Activated naive CD8-positive, alpha-beta T cell treated with anti-CD3 and anti-CD28 coated beads, Interleukin-2, amount 10 ng/mL, durations not matched to agents 7 days and 5 days (primary cell): Measurements from ENCODE around the gene SPACA9. TPM values are rescaled to one million over a fixed set of nuclear protein-coding genes. Genes with fewer than 3 reads are reported as not detected.

Experiments used
- ATAC-seq: fragments of 150-1000 bp; cut with Tn5 transposase; one replicate; pipeline ENCODE4 v1.10.0; 2021; ENCODE audit warnings: low read depth, moderate library complexity
- POLR2A ChIA-PET: fragments of 350-600 bp; sonication (Branson Sonifier 250); formaldehyde crosslinking; loops from one replicate; lab custom pipeline; 2021; ENCODE audit warnings: antibody characterized with exemption; lab: Charles Lee
- DNase-seq: peaks from one replicate; pipeline ENCODE4 v3.0.0; 2021
- H3K27ac Mint-ChIP-seq: one replicate; pipeline ENCODE4 v1.8.0; 2022; ENCODE audit warnings: mild to moderate bottlenecking, mixed read lengths
- H3K27me3 Mint-ChIP-seq: one replicate; pipeline ENCODE4 v1.8.0; 2022; ENCODE audit warnings: mild to moderate bottlenecking, moderate library complexity, mixed read lengths
- H3K36me3 Mint-ChIP-seq: one replicate; pipeline ENCODE4 v1.8.0; 2021; ENCODE audit warnings: mild to moderate bottlenecking, mixed read lengths
- H3K4me1 Mint-ChIP-seq: one replicate; pipeline ENCODE4 v1.8.0; 2021; ENCODE audit warnings: mixed read lengths
- H3K4me3 Mint-ChIP-seq: one replicate; pipeline ENCODE4 v1.8.0; 2022; ENCODE audit warnings: mild to moderate bottlenecking, moderate library complexity, mixed read lengths
- H3K9me3 Mint-ChIP-seq: one replicate; pipeline ENCODE4 v1.8.0; 2021; ENCODE audit warnings: mixed read lengths
- total RNA-seq, 2 experiments: library from RNA; stranded (reverse); gene quantifications; one replicate each; pipeline ENCODE4 v1.2.3, GENCODE V29; 2021

SPACA9 gene
- 1 to 10 TPM; 4.1 to 6.3 TPM for total RNA-seq

DNA sequence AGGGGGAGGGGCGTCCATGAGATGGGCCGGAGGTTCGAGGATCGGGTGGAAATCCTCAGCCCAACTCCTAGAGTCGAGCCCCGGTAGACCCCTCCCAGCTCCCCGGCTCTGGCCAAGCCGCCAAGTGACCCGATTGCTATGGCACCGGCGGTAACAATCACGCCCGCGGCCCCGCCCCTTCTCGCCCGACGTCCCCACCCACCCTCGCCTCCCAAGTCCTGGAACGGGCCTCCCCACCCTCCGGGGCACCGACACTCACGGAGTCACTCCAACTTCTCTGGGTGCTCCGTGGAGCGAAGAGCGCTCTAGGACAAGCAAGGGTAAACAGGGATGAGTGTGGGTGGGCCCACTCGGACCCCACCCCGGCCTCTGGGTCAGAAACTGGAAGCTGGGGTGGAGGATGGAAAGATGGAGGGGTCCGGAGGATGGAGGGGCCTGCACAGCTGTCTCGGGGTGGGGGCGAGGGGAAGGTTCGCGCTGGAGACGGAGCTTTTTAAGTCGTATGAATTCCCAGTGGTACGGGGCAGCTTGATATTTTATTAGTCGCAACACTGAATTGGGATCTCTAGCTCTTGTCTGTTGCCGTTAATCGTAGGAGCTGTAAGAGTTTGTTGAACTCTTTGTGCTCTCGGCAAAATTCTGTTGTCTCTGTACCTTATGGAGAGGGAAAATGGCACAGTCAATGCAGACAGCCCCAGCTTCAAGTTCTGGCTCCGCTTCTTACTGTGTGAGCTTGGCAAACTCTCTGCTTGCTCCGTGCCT is at the start of gene SPACA9:
TSS of gene SPACA9 (plus strand) at position 204 of the 762 bp plus-strand sequence. CDS start 5,050 bp downstream, outside the sequence.
- POLR2A ChIA-PET: interaction anchor here (1.0 to 2.6 kb wide), 6 partner anchors 10 to 109 kb away, joined by 3 to 15 read pairs (median 4); partner anchors contain the start of gene TSC1
- Mint-ChIP-seq H3K36me3 (no peaks in the 10 kb centered on the region), H3K4me1 (peaks cover 31% of the 10 kb centered on the region), H3K9me3 (no peaks in the 10 kb centered on the region), H3K27ac (peak within 1 kb of the TSS; percentile 83), H3K27me3 (peaks cover 4% of the 10 kb centered on the region), H3K4me3 (peak within 1 kb of the TSS; percentile 81)
- no peak for ATAC-seq
- peak; percentile 55 for DNase-seq

DNA sequence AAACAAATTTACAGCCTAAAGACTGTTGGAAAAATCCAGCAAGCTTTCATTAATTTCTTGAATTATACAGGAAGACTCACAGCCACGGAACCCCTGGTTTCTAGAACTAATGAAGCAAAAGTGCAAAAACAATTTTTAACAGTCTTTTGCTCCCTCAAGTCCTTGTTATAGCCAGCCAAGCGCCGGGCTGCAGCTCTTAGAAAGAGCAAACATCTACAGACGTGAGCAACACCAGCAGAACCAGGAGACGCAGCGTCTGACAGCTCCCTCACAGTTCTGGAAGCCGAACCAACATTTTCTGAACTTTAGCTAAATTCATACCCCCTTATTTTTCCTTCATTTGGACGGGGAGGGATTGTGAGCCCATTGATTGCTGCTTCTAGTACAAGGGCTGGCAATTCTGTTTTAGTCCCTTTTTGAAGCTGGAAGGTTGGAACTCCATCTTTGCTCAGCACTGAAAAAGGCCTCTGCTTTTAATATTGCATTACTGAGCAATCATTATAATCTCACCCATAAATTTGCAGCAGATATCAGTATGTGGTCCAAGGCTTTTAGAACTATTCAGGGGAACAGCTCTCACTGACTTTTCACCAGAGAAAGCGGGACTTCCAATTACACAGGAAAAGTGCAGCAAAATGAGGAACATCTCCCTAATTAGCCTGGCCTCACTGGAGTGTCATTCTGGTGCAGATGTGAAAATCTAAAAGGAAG is 46.4 kb upstream of the SPACA9 start:
- H3K27me3 Mint-ChIP-seq: peaks cover 11% of the 10 kb centered on the region

DNA sequence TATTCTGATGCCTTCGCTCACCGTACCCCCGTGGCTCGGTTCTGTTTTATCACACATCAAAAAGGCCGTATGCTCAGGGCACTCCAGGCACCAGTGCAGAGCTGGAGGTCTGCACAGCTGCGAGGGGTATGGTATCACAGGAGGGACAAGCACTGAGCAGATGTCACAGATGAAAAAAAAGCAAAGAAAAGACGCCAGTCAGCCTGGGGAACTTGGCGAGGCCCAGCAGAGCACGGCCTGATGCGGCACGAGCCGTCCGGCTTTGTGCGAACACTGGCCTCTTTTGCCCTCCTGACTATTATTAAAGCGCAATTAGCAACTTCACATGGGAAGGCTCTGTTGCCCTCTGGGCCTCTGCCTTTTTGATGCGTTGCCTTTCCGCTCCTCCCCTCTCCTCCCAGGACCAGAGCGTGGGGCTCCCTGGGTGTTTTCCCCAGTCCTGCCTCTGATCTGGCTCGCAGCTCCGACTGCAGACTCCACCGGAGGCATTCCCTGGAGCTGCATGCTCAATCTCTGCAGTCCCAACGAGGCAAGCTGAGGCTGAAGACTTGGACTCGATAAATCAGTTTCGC is 45.1 kb upstream of the SPACA9 start:
- DNase-seq (no peak), ATAC-seq (no peak)
- Mint-ChIP-seq H3K36me3 (no peaks in the 10 kb centered on the region), H3K27me3 (peaks cover 8% of the 10 kb centered on the region), H3K4me3 (no peak overlapping the region), H3K4me1 (no peaks in the 10 kb centered on the region), H3K27ac (no peak overlapping the region), H3K9me3 (no peaks in the 10 kb centered on the region)
- POLR2A ChIA-PET: no interaction called here

More for the DNA sequence above, 46.4 kb upstream of the SPACA9 start:
- Mint-ChIP-seq H3K9me3 (no peaks in the 10 kb centered on the region), H3K4me1 (no peaks in the 10 kb centered on the region), H3K4me3 (no peak overlapping the region), H3K36me3 (no peaks in the 10 kb centered on the region), H3K27ac (no peak overlapping the region)
- no peak for ATAC-seq
- POLR2A ChIA-PET: interaction anchor here (0.6 to 1.0 kb wide), 3 partner anchors 16 to 142 kb away, joined by 3 to 8 read pairs (median 4); no protein-coding TSS in a partner anchor
- no peak for DNase-seq

DNA sequence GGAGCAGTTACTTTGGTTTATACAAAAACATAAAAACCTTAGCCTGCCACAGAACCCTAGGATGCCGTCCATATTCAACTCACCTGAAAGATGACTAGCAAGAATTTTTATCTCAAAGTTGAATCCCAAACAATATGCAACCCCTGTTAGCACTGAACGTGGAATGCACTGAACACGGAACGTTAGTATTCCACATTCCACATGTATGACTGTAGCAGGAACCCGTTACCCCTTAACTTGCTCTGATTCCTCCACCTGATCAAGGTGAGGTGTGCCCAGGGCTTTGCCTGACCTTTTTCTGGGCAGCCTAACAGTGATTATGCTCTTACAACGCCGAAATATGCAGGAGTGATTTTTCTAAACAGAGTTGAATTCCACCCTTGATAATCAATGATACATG is 44.4 kb upstream of the SPACA9 start:
- H3K9me3 Mint-ChIP-seq: no peaks in the 10 kb centered on the region
- no peak overlapping the region for H3K4me3 Mint-ChIP-seq
- DNase-seq (no peak), ATAC-seq (no peak)
- H3K27me3 Mint-ChIP-seq: peaks cover 8% of the 10 kb centered on the region
- no peak overlapping the region for H3K27ac Mint-ChIP-seq
- no peaks in the 10 kb centered on the region for H3K4me1 Mint-ChIP-seq
- POLR2A ChIA-PET: no interaction called here
- H3K36me3 Mint-ChIP-seq: no peaks in the 10 kb centered on the region

DNA sequence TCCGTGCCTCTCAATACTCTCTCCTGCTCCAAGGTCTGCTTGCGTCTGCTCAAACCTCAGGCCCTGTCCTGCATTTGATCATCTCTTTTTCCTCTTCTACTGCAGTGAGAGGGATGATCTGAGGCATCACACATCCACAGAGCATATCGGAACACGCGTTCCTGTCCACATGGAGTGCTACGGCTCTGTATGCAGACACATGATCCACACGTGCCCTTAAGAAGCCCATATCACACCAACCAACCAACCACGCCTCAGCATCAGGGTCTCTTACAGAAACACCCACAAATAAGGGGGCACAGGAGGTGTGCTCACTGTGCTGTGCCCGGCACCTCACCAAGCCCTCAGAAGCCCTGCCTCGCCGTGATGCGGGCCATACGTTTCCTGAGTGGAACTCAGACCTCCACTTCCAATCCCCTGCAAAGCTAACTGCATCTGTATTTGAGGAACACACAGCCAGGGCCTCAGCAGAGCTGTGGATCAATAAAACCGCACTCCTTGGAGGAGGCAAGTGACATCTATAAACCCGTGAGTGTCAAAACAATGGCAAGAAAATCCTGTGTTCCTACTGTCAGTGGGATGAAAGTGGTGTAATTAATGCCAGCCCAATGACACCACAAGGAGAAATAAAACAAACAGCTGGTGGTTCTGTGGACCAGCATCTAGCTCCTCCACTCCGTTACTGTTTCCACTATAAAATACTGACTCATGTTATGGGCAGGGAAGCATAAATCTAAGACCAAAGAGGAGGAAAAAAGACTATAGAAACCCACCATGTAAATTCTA is 41.0 kb upstream of the SPACA9 start:
- POLR2A ChIA-PET: no interaction called here
- Mint-ChIP-seq H3K9me3 (no peaks in the 10 kb centered on the region), H3K27ac (no peak overlapping the region), H3K4me3 (no peak overlapping the region), H3K4me1 (no peaks in the 10 kb centered on the region), H3K36me3 (no peaks in the 10 kb centered on the region), H3K27me3 (peaks cover 3% of the 10 kb centered on the region)
- DNase-seq (no peak), ATAC-seq (no peak)

DNA sequence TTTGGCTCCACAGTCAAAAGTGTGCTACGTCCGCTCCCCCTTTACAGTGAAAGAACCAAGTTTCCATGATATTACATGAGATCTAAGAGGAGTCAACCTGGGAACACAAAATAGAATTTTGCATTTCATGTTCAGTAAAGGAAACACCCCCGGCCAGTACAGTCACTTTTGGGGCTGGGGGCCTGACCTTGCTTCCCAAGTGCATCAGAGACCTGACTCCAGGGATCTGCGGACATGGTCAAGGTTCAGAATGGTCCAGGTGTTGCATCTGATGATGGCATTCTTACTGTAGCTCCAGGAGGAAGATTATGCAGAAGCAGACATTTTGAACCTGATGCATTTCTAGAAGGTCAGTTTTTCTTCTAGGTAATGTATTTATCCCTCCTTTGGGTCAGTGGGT is 40.4 kb upstream of the SPACA9 start:
- Mint-ChIP-seq H3K36me3 (no peaks in the 10 kb centered on the region), H3K9me3 (no peaks in the 10 kb centered on the region), H3K4me1 (no peaks in the 10 kb centered on the region), H3K27me3 (peaks cover 2% of the 10 kb centered on the region), H3K27ac (no peak overlapping the region), H3K4me3 (no peak overlapping the region)
- ATAC-seq: no peak
- POLR2A ChIA-PET: no interaction called here
- no peak for DNase-seq

DNA sequence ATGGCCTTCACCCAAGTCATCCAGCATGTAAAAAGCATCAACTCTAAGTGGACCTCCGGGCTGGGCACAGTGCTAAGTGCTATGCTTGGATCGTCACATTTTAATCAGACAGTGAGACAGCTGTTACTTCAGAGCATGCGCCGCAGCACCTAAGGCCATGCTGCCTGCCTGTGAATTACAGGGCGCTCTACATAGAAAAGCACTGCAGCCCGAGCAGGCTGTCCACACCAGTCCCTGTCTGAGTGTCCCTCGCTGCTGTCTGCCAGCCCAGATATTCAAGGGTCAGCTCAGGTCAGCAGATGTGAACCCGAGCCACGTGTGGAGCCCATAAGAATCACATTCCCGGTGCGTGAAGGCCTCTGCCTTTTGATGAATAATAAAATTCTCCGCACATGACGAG is 37.7 kb upstream of the SPACA9 start:
- DNase-seq: peak; percentile 12
- Mint-ChIP-seq H3K36me3 (no peaks in the 10 kb centered on the region), H3K27ac (no peak overlapping the region), H3K9me3 (no peaks in the 10 kb centered on the region), H3K27me3 (no peaks in the 10 kb centered on the region), H3K4me1 (no peaks in the 10 kb centered on the region), H3K4me3 (no peak overlapping the region)
- POLR2A ChIA-PET: no interaction called here
- ATAC-seq: no peak

DNA sequence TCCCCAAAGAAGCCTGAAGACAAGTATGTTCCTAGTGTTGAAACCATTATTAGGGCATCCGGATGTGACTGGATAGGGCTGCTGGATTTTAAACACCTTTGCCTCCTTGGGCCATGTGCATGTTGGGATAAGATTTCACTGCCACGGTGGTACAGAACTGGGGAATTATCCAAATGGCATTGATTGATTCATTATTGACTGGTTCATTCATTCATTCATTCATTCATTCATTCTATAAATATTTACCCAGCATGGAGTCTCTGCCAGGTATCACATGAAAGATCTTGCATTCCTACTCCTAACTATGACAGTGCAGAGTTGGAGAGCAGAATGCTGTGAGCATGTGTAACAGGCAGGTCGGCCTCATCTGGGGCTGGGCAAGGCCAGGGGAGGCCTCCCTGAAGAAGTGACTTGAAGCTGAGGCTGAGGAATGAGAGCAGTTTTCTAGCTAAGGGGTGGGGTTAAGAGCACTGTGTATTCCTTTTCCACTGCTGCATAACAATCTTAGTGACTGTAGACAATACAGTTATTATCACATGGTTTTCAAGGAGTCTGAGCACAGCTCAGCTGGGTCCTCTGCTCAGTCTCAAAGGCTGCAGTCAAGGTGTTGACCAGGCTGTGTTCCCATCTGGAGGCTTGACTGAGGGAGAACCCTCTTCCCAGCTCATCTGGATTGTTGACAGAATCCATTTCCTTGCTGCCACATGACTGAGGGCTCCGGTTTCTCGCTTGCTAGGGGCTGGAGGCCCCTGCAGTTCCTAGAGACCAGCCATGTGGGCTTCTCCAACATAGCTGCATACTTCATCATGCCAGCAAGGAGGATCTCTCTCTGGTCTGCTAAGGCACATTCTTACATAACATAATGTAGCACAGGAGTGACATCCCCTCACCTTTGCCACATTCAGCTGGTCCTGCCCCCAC is 36.3 kb upstream of the SPACA9 start:
- Mint-ChIP-seq H3K9me3 (no peaks in the 10 kb centered on the region), H3K4me3 (no peak overlapping the region), H3K36me3 (no peaks in the 10 kb centered on the region), H3K27ac (no peak overlapping the region), H3K27me3 (no peaks in the 10 kb centered on the region), H3K4me1 (no peaks in the 10 kb centered on the region)
- POLR2A ChIA-PET: no interaction called here
- ATAC-seq: no peak
- peak; percentile 4 for DNase-seq

DNA sequence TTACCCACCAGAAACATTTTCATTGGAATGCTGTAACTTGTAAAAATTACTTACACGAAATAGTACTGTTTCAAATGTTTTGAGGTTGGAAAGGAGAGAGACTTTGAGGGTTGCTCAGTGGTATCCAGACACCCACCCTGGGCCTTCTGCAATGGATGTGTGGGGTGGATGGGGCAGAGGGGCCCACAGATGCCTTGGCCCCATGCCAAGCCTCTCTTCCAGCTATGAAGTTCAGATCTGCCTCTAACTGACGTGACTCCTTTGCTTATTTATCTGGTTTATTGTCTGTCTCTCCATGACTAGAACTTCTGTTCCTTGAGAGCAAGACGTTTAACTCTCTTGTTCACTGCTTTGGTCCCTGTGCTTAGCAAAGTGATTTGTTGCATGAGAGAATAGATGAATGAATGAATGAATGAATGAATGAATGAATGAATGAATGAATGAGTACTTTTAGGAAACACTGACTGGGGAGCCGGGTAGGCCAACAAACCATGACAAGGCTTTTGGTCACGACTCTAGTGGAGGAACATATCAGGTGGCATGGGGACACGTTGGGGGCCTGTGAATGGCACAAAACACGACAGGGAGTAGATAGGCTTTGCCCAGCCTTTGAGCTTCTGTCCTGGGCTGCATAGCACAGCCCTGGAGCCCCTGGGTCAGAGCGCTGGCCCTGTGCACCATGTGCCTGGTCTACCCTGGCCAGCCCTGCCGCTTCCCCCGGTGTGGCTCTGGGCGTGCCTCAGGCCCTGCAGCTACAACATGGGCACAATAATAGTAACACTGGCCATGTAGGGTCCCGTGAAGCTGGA is 32.4 kb upstream of the SPACA9 start:
- H3K4me1 Mint-ChIP-seq: peaks cover 17% of the 10 kb centered on the region

DNA sequence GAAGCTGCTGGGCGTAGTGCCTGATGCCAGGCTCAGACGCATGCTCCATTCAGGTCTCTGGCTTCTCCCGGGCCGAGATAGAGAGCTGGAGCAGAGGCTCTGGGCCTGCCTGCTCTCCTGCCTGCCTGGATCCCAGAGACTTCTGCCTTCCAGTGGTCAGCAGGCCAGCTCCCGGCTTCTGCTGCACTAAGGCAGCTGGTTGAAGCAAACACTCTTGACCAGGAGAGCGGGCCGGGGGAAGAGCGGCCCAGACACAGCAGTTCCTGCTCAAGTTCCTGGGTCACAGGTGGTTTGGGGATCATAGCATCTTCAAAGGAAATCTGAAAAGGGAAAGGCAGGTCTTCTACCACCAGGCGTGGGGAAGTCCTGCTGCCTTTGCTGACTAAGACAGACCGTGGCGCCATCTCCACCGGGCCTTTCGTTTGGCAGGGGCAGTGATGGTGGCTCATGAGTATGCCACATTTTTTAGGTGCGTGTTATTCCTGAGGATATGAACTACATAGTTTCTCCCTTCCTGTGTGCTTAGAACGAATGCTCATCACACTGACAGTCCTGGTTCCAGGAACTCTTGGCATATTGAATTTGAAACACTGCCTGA is 31.7 kb upstream of the SPACA9 start:
- Mint-ChIP-seq H3K27ac (no peak overlapping the region), H3K4me1 (peaks cover 21% of the 10 kb centered on the region)
- POLR2A ChIA-PET: no interaction called here

More for the DNA sequence above, 32.4 kb upstream of the SPACA9 start:
- H3K9me3 Mint-ChIP-seq: no peaks in the 10 kb centered on the region
- H3K36me3 Mint-ChIP-seq: no peaks in the 10 kb centered on the region
- ATAC-seq (no peak), DNase-seq (no peak)
- H3K27me3 Mint-ChIP-seq: no peaks in the 10 kb centered on the region
- POLR2A ChIA-PET: no interaction called here
- H3K27ac Mint-ChIP-seq: peak overlapping the region; percentile 28
- H3K4me3 Mint-ChIP-seq: no peak overlapping the region

DNA sequence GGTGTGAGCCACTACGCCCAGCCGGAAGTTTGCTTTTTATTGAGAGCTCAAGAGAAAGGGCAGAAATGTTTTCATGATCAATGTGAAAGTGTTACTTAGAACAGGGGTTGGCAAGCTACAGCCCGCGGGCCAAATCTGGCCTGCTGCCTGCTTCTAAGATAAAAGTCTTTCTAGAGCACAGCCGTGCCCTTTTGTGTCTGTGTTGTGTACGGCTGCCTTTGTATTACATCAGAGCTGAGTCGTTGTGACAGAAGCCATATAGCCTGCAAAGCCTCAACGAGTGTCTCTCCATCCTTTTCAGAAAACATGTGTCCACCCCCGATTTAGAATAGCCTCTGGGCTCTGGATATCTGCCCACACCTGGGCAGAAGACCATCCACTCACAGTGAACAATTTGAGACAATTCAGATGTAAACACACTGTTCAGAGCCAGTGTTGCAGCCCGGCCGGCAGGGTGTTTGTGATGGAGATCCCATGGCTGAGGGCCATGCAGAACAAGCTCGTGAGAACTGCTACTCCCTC is 29.5 kb upstream of the SPACA9 start:
- POLR2A ChIA-PET: interaction anchor here (0.6 to 1.4 kb wide), 5 partner anchors 17 to 95 kb away, joined by 3 to 6 read pairs (median 3); partner anchors contain the start of gene TSC1
- Mint-ChIP-seq H3K27me3 (peaks cover 6% of the 10 kb centered on the region), H3K27ac (peak overlapping the region; percentile 83), H3K4me1 (peaks cover 21% of the 10 kb centered on the region), H3K36me3 (no peaks in the 10 kb centered on the region), H3K4me3 (peak overlapping the region; percentile 61), H3K9me3 (no peaks in the 10 kb centered on the region)
- DNase-seq (no peak), ATAC-seq (no peak)

More for the DNA sequence above, 31.7 kb upstream of the SPACA9 start:
- H3K27me3 Mint-ChIP-seq: no peaks in the 10 kb centered on the region
- no peaks in the 10 kb centered on the region for H3K9me3 Mint-ChIP-seq
- H3K4me3 Mint-ChIP-seq: no peak overlapping the region
- H3K36me3 Mint-ChIP-seq: no peaks in the 10 kb centered on the region
- DNase-seq: no peak
- no peak for ATAC-seq
